PC-9 (cell line): ENCODE data around the gene GAA.

Source experiments
- EZH2 ChIP-seq: fragments of 200-600 bp; sonication (generic); IDR thresholded peaks from 2 replicates; pipeline ENCODE4 v1.8.0; 2017; ENCODE audit warnings: antibody characterized with exemption, low read depth
- TF ChIP-seq, protein P1 (sequence below): fragments of 200-600 bp; sonication (generic); conservative IDR thresholded peaks from 2 replicates; pipeline ENCODE4 v1.6.1; 2017; ENCODE audit warnings: mixed run types, antibody characterized with exemption, mild to moderate bottlenecking, moderate library complexity

DNA sequence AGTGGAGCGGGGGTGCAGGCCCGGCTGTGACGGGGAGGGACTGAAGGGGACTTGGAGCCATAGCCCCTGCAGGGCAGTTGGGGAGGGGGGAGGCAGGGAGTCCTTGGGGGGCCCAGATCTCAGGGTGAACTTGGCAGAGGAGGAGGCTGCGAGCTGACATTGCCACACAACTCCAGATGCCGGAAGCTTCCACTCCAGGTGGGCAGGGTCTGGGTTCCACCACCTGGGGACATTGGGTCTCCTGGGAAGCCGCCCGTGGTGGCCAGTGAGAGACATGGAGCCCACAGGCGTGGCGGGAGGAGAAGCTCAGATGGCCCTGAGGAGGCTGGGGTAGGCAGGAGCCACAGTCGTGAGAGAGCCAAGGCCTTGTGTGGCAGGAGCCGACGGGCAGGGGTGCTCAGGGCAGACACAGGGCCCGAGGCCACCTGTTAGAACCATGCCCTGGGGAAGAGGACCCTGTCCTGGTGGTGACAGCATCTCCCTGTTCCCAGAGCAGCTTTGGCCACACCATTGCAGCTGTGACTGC, 18.2 kb upstream of the GAA start:
- TF ChIP-seq, protein P1, sequence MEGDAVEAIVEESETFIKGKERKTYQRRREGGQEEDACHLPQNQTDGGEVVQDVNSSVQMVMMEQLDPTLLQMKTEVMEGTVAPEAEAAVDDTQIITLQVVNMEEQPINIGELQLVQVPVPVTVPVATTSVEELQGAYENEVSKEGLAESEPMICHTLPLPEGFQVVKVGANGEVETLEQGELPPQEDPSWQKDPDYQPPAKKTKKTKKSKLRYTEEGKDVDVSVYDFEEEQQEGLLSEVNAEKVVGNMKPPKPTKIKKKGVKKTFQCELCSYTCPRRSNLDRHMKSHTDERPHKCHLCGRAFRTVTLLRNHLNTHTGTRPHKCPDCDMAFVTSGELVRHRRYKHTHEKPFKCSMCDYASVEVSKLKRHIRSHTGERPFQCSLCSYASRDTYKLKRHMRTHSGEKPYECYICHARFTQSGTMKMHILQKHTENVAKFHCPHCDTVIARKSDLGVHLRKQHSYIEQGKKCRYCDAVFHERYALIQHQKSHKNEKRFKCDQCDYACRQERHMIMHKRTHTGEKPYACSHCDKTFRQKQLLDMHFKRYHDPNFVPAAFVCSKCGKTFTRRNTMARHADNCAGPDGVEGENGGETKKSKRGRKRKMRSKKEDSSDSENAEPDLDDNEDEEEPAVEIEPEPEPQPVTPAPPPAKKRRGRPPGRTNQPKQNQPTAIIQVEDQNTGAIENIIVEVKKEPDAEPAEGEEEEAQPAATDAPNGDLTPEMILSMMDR, result no peak
- TF ChIP-seq EZH2, result no peak
